ENCODE measurements around the gene LMX1B.
A peak's percentile ranks its signal among the peaks of the same experiment; 100 is the strongest.

LMX1B gene

GRCh38 chr9:126609711-126610388, 3.9 kb upstream of the LMX1B start:
- Histone ChIP-seq H3K27ac (ENCODE audit: low read depth, low read length) (no peak overlapping the region), H3K4ac (ENCODE audit: low read depth, low read length) (no peak overlapping the region), H2BK15ac (replicated peaks; ENCODE audit: low read depth) (no peak overlapping the region)

GRCh38 chr9:126611193-126611591, 2.5 kb upstream of the LMX1B start:
- no CpG with 5 or more reads among the region's 25 CpGs for WGBS (ENCODE audit: extremely low coverage, insufficient coverage, low lambda C conversion rate)

More at GRCh38 chr9:126609711-126610388, 3.9 kb upstream of the LMX1B start:
- Histone ChIP-seq H3K9ac (ENCODE audit: low read length) (no peak overlapping the region), H3K4me3 (ENCODE audit: low read length) (no peak overlapping the region), H3K27me3 (ENCODE audit: insufficient read depth, low read length, poor library complexity) (peaks cover 55% of the 10 kb centered on the region), H3K56ac (ENCODE audit: low read length) (no peak overlapping the region), H3K79me1 (ENCODE audit: low read length) (no peaks in the 10 kb centered on the region), H3K23ac (ENCODE audit: low read length) (peak overlapping the region; percentile 80), H3K4me1 (ENCODE audit: control insufficient read depth, low read depth, low read length) (no peaks in the 10 kb centered on the region), H3K36me3 (ENCODE audit: control insufficient read depth, insufficient read depth, low read length) (no peaks in the 10 kb centered on the region), H3K18ac (ENCODE audit: low read length) (no peak overlapping the region), H2BK120ac (ENCODE audit: low read depth, low read length) (no peak overlapping the region), H3K4me2 (ENCODE audit: low read length) (no peak overlapping the region), H2BK5ac (ENCODE audit: low read length) (no peak overlapping the region), H2AK5ac (ENCODE audit: low read length) (no peak overlapping the region), H4K5ac (ENCODE audit: low read length) (no peak overlapping the region), H4K8ac (ENCODE audit: low read depth, low read length) (no peak overlapping the region), H3K79me2 (ENCODE audit: control insufficient read depth, insufficient read depth, low read length) (no peaks in the 10 kb centered on the region)
- DNase-seq, result no peak
- no CpG with 5 or more reads among the region's 23 CpGs for WGBS (ENCODE audit: extremely low coverage, insufficient coverage, low lambda C conversion rate)

GRCh38 chr9:126611592-126612325, 2.0 kb upstream of the LMX1B start:
- H2BK5ac ChIP-seq (ENCODE audit: low read length), result no peak overlapping the region
- H2BK15ac ChIP-seq (replicated peaks; ENCODE audit: low read depth), result no peak overlapping the region
- no peak overlapping the region for H3K27ac ChIP-seq (ENCODE audit: low read depth, low read length)
- H3K4me2 ChIP-seq (ENCODE audit: low read length), result no peak overlapping the region
- no peak overlapping the region for H3K4me3 ChIP-seq (ENCODE audit: low read length)
- no peak overlapping the region for H4K8ac ChIP-seq (ENCODE audit: low read depth, low read length)
- no peak overlapping the region for H3K18ac ChIP-seq (ENCODE audit: low read length)
- H3K4ac ChIP-seq (ENCODE audit: low read depth, low read length), result no peak overlapping the region
- H3K79me1 ChIP-seq (ENCODE audit: low read length), result no peaks in the 10 kb centered on the region
- no peak overlapping the region for H3K9ac ChIP-seq (ENCODE audit: low read length)
- no peak overlapping the region for H2AK5ac ChIP-seq (ENCODE audit: low read length)
- H2BK120ac ChIP-seq (ENCODE audit: low read depth, low read length), result no peak overlapping the region
- no peaks in the 10 kb centered on the region for H3K79me2 ChIP-seq (ENCODE audit: control insufficient read depth, insufficient read depth, low read length)
- no peak overlapping the region for H3K23ac ChIP-seq (ENCODE audit: low read length)
- H4K5ac ChIP-seq (ENCODE audit: low read length), result no peak overlapping the region
- peak; percentile 83 for DNase-seq
- H3K4me1 ChIP-seq (ENCODE audit: control insufficient read depth, low read depth, low read length), result no peaks in the 10 kb centered on the region
- peaks cover 73% of the 10 kb centered on the region for H3K27me3 ChIP-seq (ENCODE audit: insufficient read depth, low read length, poor library complexity)
- no CpG with 5 or more reads among the region's 43 CpGs for WGBS (ENCODE audit: extremely low coverage, insufficient coverage, low lambda C conversion rate)
- H3K56ac ChIP-seq (ENCODE audit: low read length), result peak overlapping the region; percentile 49
- H3K36me3 ChIP-seq (ENCODE audit: control insufficient read depth, insufficient read depth, low read length), result no peaks in the 10 kb centered on the region

More at GRCh38 chr9:126611193-126611591, 2.5 kb upstream of the LMX1B start:
- no peak overlapping the region for H3K27ac ChIP-seq (ENCODE audit: low read depth, low read length)
- H2BK120ac ChIP-seq (ENCODE audit: low read depth, low read length), result no peak overlapping the region
- no peaks in the 10 kb centered on the region for H3K4me1 ChIP-seq (ENCODE audit: control insufficient read depth, low read depth, low read length)
- no peak overlapping the region for H2BK5ac ChIP-seq (ENCODE audit: low read length)
- no peak overlapping the region for H3K18ac ChIP-seq (ENCODE audit: low read length)
- no peak overlapping the region for H3K4ac ChIP-seq (ENCODE audit: low read depth, low read length)
- no peaks in the 10 kb centered on the region for H3K79me2 ChIP-seq (ENCODE audit: control insufficient read depth, insufficient read depth, low read length)
- peaks cover 67% of the 10 kb centered on the region for H3K27me3 ChIP-seq (ENCODE audit: insufficient read depth, low read length, poor library complexity)
- H3K23ac ChIP-seq (ENCODE audit: low read length), result no peak overlapping the region
- H3K56ac ChIP-seq (ENCODE audit: low read length), result peak overlapping the region; percentile 49
- no peak for DNase-seq
- H2BK15ac ChIP-seq (replicated peaks; ENCODE audit: low read depth), result no peak overlapping the region
- H4K5ac ChIP-seq (ENCODE audit: low read length), result no peak overlapping the region
- no peak overlapping the region for H3K4me2 ChIP-seq (ENCODE audit: low read length)
- H3K79me1 ChIP-seq (ENCODE audit: low read length), result no peaks in the 10 kb centered on the region
- no peak overlapping the region for H3K4me3 ChIP-seq (ENCODE audit: low read length)
- no peaks in the 10 kb centered on the region for H3K36me3 ChIP-seq (ENCODE audit: control insufficient read depth, insufficient read depth, low read length)
- no peak overlapping the region for H3K9ac ChIP-seq (ENCODE audit: low read length)
- no peak overlapping the region for H2AK5ac ChIP-seq (ENCODE audit: low read length)
- H4K8ac ChIP-seq (ENCODE audit: low read depth, low read length), result no peak overlapping the region

GRCh38 chr9:126612326-126612812, 1.4 kb upstream of the LMX1B start:
- DNase-seq, result no peak
- no peak overlapping the region for H3K4me3 ChIP-seq (ENCODE audit: low read length)

GRCh38 chr9:126612813-126613641, 701 bp upstream of the LMX1B start:
- H3K4ac ChIP-seq (ENCODE audit: low read depth, low read length), result no peak overlapping the region
- H3K4me3 ChIP-seq (ENCODE audit: low read length), result no peak overlapping the region
- no peak overlapping the region for H2BK120ac ChIP-seq (ENCODE audit: low read depth, low read length)
- no peak overlapping the region for H4K5ac ChIP-seq (ENCODE audit: low read length)
- H3K36me3 ChIP-seq (ENCODE audit: control insufficient read depth, insufficient read depth, low read length), result no peaks in the 10 kb centered on the region
- H4K8ac ChIP-seq (ENCODE audit: low read depth, low read length), result no peak overlapping the region
- no peak overlapping the region for H3K23ac ChIP-seq (ENCODE audit: low read length)
- H2BK5ac ChIP-seq (ENCODE audit: low read length), result no peak overlapping the region
- H3K4me1 ChIP-seq (ENCODE audit: control insufficient read depth, low read depth, low read length), result peaks cover 3% of the 10 kb centered on the region
- H3K9ac ChIP-seq (ENCODE audit: low read length), result no peak overlapping the region
- H2BK15ac ChIP-seq (replicated peaks; ENCODE audit: low read depth), result no peak overlapping the region
- H3K18ac ChIP-seq (ENCODE audit: low read length), result peak overlapping the region; percentile 5
- no CpG with 5 or more reads among the region's 68 CpGs for WGBS (ENCODE audit: extremely low coverage, insufficient coverage, low lambda C conversion rate)
- peak overlapping the region; percentile 20 for H3K4me2 ChIP-seq (ENCODE audit: low read length)
- peaks cover 83% of the 10 kb centered on the region for H3K27me3 ChIP-seq (ENCODE audit: insufficient read depth, low read length, poor library complexity)
- H3K27ac ChIP-seq (ENCODE audit: low read depth, low read length), result no peak overlapping the region
- H3K79me2 ChIP-seq (ENCODE audit: control insufficient read depth, insufficient read depth, low read length), result no peaks in the 10 kb centered on the region
- peak overlapping the region; percentile 42 for H3K56ac ChIP-seq (ENCODE audit: low read length)
- H3K79me1 ChIP-seq (ENCODE audit: low read length), result no peaks in the 10 kb centered on the region
- no peak overlapping the region for H2AK5ac ChIP-seq (ENCODE audit: low read length)
- DNase-seq, result no peak

More at GRCh38 chr9:126612326-126612812, 1.4 kb upstream of the LMX1B start:
- Histone ChIP-seq H3K27ac (ENCODE audit: low read depth, low read length) (no peak overlapping the region), H2AK5ac (ENCODE audit: low read length) (no peak overlapping the region), H2BK15ac (replicated peaks; ENCODE audit: low read depth) (no peak overlapping the region), H3K36me3 (ENCODE audit: control insufficient read depth, insufficient read depth, low read length) (no peaks in the 10 kb centered on the region), H3K79me2 (ENCODE audit: control insufficient read depth, insufficient read depth, low read length) (no peaks in the 10 kb centered on the region), H3K18ac (ENCODE audit: low read length) (no peak overlapping the region), H3K4me2 (ENCODE audit: low read length) (no peak overlapping the region), H4K5ac (ENCODE audit: low read length) (no peak overlapping the region), H3K56ac (ENCODE audit: low read length) (no peak overlapping the region), H3K4me1 (ENCODE audit: control insufficient read depth, low read depth, low read length) (no peaks in the 10 kb centered on the region), H3K79me1 (ENCODE audit: low read length) (no peaks in the 10 kb centered on the region), H4K8ac (ENCODE audit: low read depth, low read length) (no peak overlapping the region), H3K4ac (ENCODE audit: low read depth, low read length) (no peak overlapping the region), H3K27me3 (ENCODE audit: insufficient read depth, low read length, poor library complexity) (peaks cover 79% of the 10 kb centered on the region), H3K23ac (ENCODE audit: low read length) (no peak overlapping the region), H2BK5ac (ENCODE audit: low read length) (no peak overlapping the region), H3K9ac (ENCODE audit: low read length) (no peak overlapping the region), H2BK120ac (ENCODE audit: low read depth, low read length) (no peak overlapping the region)
- no CpG with 5 or more reads among the region's 54 CpGs for WGBS (ENCODE audit: extremely low coverage, insufficient coverage, low lambda C conversion rate)
